ENCODE results near the gene RPL27A.
"Not testable (repeated sequence)": the region's sequence is repeated elsewhere in the genome, so short reads cannot be mapped to it uniquely, and the experiment has no call there.

Gene RPL27A

GRCh38 chr11:8682303-8683114 is at the start of gene RPL27A, which contains the start of gene TRIM66:
TSS of gene RPL27A (plus strand) at chr11:8682792. CDS start at chr11:8682814, 22 bp downstream.
TSS of gene TRIM66 (minus strand) at chr11:8682665. CDS start at chr11:8672274, 10,391 bp downstream.
- DNase-seq = peak; percentile 99 to 100

- DNase-seq = no peak
These were observed 48.1 kb upstream of the RPL27A start for GRCh38 chr11:8634498-8634897.

GRCh38 chr11:8636127-8636526 is 46.5 kb upstream of the RPL27A start:
- no peak for DNase-seq

- DNase-seq = no peak
These were observed 44.3 kb upstream of the RPL27A start for GRCh38 chr11:8638300-8638699.

- no peak for DNase-seq
These were observed 42.9 kb upstream of the RPL27A start for GRCh38 chr11:8639655-8640054.

- DNase-seq = no peak
These were observed 42.2 kb upstream of the RPL27A start for GRCh38 chr11:8640267-8640906.

GRCh38 chr11:8641332-8641731 is 41.3 kb upstream of the RPL27A start:
- DNase-seq = no peak

GRCh38 chr11:8642196-8642841 is 40.3 kb upstream of the RPL27A start:
- no peak for DNase-seq

- no peak for DNase-seq
These were observed 35.7 kb upstream of the RPL27A start for GRCh38 chr11:8646873-8647272.

GRCh38 chr11:8649361-8649760 is 33.2 kb upstream of the RPL27A start:
- no peak for DNase-seq

GRCh38 chr11:8650401-8650990 is 32.1 kb upstream of the RPL27A start:
- no peak for DNase-seq

GRCh38 chr11:8652140-8652539 is 30.5 kb upstream of the RPL27A start:
- no peak for DNase-seq

- no peak for DNase-seq
These were observed 28.1 kb upstream of the RPL27A start for GRCh38 chr11:8654503-8654902.

- no peak for DNase-seq
These were observed 26.3 kb upstream of the RPL27A start for GRCh38 chr11:8656291-8656690.

- DNase-seq = no peak
These were observed 24.1 kb upstream of the RPL27A start for GRCh38 chr11:8658321-8659057.

- DNase-seq = no peak
These were observed 21.4 kb upstream of the RPL27A start for GRCh38 chr11:8661001-8661795.

GRCh38 chr11:8665222-8665621 is 17.4 kb upstream of the RPL27A start:
- no peak for DNase-seq

- not testable (repeated sequence) for DNase-seq
These were observed 12.5 kb upstream of the RPL27A start for GRCh38 chr11:8670081-8670480.

- DNase-seq = no peak
These were observed 11.4 kb upstream of the RPL27A start for GRCh38 chr11:8671193-8671612.

GRCh38 chr11:8671651-8672062 is 10.9 kb upstream of the RPL27A start:
- DNase-seq = no peak

GRCh38 chr11:8672346-8672745 is 10.2 kb upstream of the RPL27A start:
- no peak for DNase-seq

GRCh38 chr11:8674859-8675258 is 7.7 kb upstream of the RPL27A start:
- no peak for DNase-seq

All from activated CD4-positive, alpha-beta T cell treated with anti-CD3 and anti-CD28 coated beads, Interleukin-2, amount 50 U/mL, for 4 hours (primary cell).